ENCODE results near the gene TTC23. TPM values are rescaled to one million over a fixed set of nuclear protein-coding genes. Genes with fewer than 3 reads are reported as not detected.

TTC23 gene
- total RNA-seq, 4 donors from 2014 or later, result 14.7 to 25.3 (median 19.3) TPM

DNA sequence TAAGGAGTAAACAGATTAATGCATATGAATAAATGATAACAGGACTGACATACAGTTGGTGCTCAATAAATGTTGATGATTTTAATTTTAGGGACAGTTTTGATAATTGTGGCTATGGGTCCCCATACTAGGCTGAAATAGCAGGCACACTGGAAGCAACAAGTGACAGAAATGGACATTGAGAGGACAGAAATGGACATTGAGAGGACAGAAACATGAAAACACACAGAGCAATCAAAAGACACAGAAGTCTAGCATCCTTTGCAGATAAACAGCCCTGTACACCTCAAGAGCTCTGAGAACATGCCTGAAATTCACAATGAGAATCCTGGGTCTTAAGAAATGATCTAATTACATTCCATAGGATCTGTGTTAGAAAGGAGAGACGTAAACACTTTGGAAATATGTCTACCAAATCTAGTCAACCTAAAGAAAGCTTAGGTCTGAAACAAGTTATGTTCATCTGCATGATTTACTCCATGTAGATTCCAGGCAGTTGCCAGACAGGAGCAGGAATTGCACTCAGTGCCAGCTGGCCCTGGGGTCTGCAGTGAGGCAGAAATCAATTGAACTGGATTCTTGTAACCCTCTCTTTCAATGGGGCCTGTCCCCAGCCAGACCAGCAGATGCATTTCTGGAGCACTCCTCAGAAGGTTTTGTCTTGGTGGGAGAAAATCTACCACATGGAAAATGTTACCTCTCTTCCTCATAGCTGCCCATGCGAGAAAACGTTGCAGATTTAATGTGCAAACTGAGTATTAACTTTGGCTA is 84.2 kb downstream of the TTC23 start:
- H3K4me3 ChIP-seq, result no peak overlapping the region
- H3K4me1 ChIP-seq, result peaks cover 26 to 58% (median 49%) of the 10 kb centered on the region in 4 donors
- peak overlapping the region; percentile 95 to 99 (median 98) for H3K27ac ChIP-seq (replicated peaks in 1 of 4)
- 89% methylated on average over 3 of the region's 3 CpGs for WGBS
- no peaks in the 10 kb centered on the region for H3K9me3 ChIP-seq
- peaks cover 0 to 31% (median 12%) of the 10 kb centered on the region in 4 donors for H3K36me3 ChIP-seq
- no peaks in the 10 kb centered on the region for H3K27me3 ChIP-seq
- TF ChIP-seq, protein P1, sequence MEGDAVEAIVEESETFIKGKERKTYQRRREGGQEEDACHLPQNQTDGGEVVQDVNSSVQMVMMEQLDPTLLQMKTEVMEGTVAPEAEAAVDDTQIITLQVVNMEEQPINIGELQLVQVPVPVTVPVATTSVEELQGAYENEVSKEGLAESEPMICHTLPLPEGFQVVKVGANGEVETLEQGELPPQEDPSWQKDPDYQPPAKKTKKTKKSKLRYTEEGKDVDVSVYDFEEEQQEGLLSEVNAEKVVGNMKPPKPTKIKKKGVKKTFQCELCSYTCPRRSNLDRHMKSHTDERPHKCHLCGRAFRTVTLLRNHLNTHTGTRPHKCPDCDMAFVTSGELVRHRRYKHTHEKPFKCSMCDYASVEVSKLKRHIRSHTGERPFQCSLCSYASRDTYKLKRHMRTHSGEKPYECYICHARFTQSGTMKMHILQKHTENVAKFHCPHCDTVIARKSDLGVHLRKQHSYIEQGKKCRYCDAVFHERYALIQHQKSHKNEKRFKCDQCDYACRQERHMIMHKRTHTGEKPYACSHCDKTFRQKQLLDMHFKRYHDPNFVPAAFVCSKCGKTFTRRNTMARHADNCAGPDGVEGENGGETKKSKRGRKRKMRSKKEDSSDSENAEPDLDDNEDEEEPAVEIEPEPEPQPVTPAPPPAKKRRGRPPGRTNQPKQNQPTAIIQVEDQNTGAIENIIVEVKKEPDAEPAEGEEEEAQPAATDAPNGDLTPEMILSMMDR (IDR thresholded peaks at IDR 0.05), result no peak
- TF ChIP-seq POLR2AphosphoS5 (IDR thresholded peaks at IDR 0.05) (no peak), EP300 (IDR thresholded peaks at IDR 0.05) (no peak), POLR2A (IDR thresholded peaks at IDR 0.05; ENCODE audit: low read depth) (no peak)
- intact Hi-C loops (cut with DNase I), result no loop called here
- DNase-seq (ENCODE audit: extremely low spot score), result peak; percentile 86

DNA sequence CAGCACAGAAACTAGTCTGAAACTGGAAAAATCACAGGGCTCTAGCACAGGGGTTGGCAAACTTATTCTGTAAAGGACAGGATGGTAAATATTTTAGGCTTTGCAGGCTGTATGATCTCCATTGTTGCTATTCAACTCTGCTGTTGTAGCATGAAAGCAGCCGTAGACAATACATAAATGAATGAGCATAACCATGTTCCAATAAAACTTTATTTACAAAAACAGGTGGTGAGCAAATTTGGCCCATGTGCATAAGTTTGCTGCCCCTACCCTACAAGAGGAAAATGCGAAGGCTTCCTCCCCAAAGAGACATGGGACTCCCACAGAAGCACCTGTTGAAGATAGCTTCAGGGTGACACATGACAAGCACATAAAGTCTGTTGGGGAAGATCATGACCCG is 85.3 kb downstream of the TTC23 start:
- 96% methylated on average over 3 of the region's 3 CpGs for WGBS
- peak; percentile 34 for DNase-seq (ENCODE audit: extremely low spot score)
- Histone ChIP-seq H3K27me3 (no peaks in the 10 kb centered on the region), H3K36me3 (peaks cover 0 to 36% (median 19%) of the 10 kb centered on the region in 4 donors), H3K9me3 (no peaks in the 10 kb centered on the region), H3K4me3 (no peak overlapping the region), H3K27ac (replicated peaks in 1 of 4) (peak overlapping the region; percentile 95 to 99 (median 98)), H3K4me1 (peaks cover 15 to 50% (median 40%) of the 10 kb centered on the region in 4 donors)
- TF ChIP-seq POLR2A (IDR thresholded peaks at IDR 0.05; ENCODE audit: low read depth), result no peak
- no peak for TF ChIP-seq EP300 (IDR thresholded peaks at IDR 0.05)
- TF ChIP-seq, protein P1 (IDR thresholded peaks at IDR 0.05), result no peak
- no peak for TF ChIP-seq POLR2AphosphoS5 (IDR thresholded peaks at IDR 0.05)
- intact Hi-C loops (cut with DNase I), result no loop called here

DNA sequence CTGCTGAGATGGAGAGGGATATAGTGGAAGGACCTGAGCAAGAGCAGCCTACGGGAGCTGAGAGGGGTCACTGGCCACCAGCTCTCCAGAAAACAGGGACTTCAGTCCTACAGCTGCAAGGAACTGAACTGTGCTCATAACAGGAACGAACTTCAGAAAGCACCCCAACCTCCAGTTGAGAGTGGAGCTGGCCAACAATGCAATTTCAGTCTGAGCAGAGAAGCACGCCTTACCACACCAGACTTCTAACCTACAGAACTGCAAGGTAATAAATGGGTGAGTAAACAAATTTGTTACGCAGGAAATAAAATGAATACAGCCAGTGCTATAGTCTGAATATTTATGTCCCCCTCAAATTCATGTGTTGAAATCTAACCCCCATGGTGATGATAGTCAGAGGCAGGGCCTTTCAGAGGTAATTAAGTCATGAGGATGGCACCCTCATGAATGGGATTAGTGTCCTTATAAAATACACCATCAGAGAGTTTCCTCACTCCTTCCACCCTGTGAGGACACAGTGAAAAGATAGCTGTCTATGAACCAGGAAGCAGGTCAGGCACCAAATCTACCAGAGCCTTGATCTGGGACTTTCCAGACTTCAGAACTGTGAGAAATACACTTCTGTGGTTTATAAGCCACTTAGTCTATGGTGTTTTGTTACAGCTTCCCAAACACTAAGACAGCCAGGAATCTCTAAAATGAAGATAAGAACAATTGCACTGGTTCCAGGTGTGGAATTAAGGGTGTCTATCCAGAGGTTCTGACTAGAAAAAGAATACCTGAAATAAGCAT is 85.9 kb downstream of the TTC23 start:
- DNase-seq (ENCODE audit: extremely low spot score), result peak; percentile 57
- intact Hi-C loops (cut with DNase I), result no loop called here
- peak overlapping the region in 3 of 4 donors; percentile 30 to 99 (median 98) for H3K27ac ChIP-seq (replicated peaks in 1 of 4)
- 89% methylated on average over 4 of the region's 4 CpGs for WGBS
- H3K4me1 ChIP-seq, result peaks cover 10 to 49% (median 34%) of the 10 kb centered on the region in 4 donors
- peaks cover 0 to 41% (median 21%) of the 10 kb centered on the region in 4 donors for H3K36me3 ChIP-seq
- no peak overlapping the region for H3K4me3 ChIP-seq
- H3K9me3 ChIP-seq, result no peaks in the 10 kb centered on the region
- no peaks in the 10 kb centered on the region for H3K27me3 ChIP-seq
- no peak for TF ChIP-seq POLR2AphosphoS5 (IDR thresholded peaks at IDR 0.05)
- no peak for TF ChIP-seq EP300 (IDR thresholded peaks at IDR 0.05)

DNA sequence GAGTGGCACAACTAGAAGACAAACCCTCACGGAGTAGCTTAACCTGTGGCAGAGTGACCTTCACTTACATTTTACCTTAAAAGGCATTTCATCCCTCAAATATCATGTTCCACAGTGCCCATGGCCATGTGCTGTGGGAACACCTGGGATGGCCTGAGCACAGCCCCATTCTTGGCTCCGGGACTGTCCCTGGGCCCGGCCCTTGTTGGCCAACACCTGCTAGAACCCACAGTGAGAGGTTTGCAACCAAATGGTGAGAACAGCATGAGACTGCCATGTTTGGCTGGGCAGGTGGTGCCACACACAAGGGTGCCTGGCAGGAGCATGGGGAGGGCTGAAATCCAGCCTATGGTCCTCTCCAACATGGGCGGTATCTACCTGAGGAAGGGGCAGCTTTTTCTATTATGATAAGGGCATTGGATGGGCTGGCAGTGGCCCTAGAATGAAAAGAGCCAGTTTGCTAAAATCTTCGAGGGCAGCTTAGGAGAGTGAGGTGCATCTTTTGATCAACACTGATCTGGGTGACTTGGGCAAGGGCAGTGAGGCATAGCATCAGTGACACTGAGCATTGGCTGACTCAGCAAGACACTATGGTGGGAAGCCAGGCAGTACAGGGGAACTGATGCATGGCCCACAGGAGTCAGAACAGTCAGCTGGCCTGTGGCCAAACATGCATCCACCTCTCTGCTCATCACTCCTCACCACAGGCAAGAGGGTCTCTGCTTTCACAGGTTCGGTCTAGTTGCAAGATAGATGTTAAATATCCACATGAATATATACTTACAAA is 90.6 kb downstream of the TTC23 start:
- DNase-seq (ENCODE audit: extremely low spot score), result no peak
- TF ChIP-seq EP300 (IDR thresholded peaks at IDR 0.05) (no peak), POLR2AphosphoS5 (IDR thresholded peaks at IDR 0.05) (no peak), POLR2A (IDR thresholded peaks at IDR 0.05; ENCODE audit: low read depth) (no peak)
- TF ChIP-seq, protein P1 (IDR thresholded peaks at IDR 0.05), result no peak
- Histone ChIP-seq H3K36me3 (peaks cover 0 to 26% (median 16%) of the 10 kb centered on the region in 4 donors), H3K4me1 (peaks cover 0 to 41% (median 21%) of the 10 kb centered on the region in 4 donors), H3K27me3 (no peaks in the 10 kb centered on the region), H3K9me3 (no peaks in the 10 kb centered on the region), H3K4me3 (no peak overlapping the region), H3K27ac (replicated peaks in 1 of 4) (peak overlapping the region in 3 of 4 donors; percentile 48 to 63 (median 49))
- WGBS, result 86% methylated on average over 4 of the region's 6 CpGs
- intact Hi-C loops (cut with DNase I), result no loop called here
